ES-I3 (cell line): ENCODE measurements around the gene SCN7A.
"Not testable (repeated sequence)": the region's sequence is repeated elsewhere in the genome, so short reads cannot be mapped to it uniquely, and the experiment has no call there.

Experiments
- H3K36me3 ChIP-seq: 2 replicates; pipeline ENCODE4 v1.6.1; 2013; ENCODE audit warnings: mild to moderate bottlenecking, low read length, control low read depth, moderate library complexity; ENCODE audit not compliant: insufficient read depth
- H3K4me1 ChIP-seq: 2 replicates; pipeline ENCODE4 v1.6.1; 2013; ENCODE audit warnings: mild to moderate bottlenecking, control low read depth, low read length; ENCODE audit not compliant: insufficient read depth
- H3K9ac ChIP-seq: 2 replicates; pipeline ENCODE4 v1.6.1; 2013; ENCODE audit warnings: low read depth, mild to moderate bottlenecking, low read length, moderate library complexity
- H3K9me3 ChIP-seq: 2 replicates; pipeline ENCODE4 v1.6.1; 2013; ENCODE audit warnings: mild to moderate bottlenecking, low read length, moderate library complexity; ENCODE audit not compliant: control insufficient read depth, insufficient read depth

The SCN7A gene

DNA sequence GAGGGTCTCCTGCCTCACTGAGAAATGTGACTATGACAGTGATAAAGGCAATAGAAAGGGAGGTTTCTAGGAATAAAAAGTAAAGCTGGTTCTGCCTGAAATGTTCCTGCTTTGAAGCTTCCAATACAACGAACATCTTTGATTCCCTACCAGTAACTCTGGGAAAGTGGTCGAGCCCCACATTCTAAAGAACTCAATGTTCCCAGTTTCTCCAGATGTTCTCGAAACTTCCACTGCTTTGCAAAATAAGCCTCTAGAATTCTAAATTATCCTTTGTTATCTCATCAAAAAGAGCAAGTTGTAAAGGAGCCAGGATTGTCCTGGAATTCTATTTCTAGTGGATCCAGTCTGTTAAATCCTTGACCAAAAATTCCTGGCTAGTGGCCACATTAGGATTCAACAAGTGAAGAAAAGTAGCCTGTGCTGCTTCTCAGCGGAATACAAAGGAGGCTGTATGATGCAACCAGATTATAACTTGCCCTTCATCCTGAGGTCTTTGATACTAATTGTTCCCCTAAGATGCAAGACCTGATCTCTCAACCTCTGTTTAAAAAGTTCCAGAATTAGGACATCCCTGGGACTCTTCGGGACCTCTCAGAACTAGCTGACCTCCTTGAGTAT, 8.4 kb downstream of the SCN7A start:
- Histone ChIP-seq H3K9me3 (no peaks in the 10 kb centered on the region), H3K36me3 (no peaks in the 10 kb centered on the region)

DNA sequence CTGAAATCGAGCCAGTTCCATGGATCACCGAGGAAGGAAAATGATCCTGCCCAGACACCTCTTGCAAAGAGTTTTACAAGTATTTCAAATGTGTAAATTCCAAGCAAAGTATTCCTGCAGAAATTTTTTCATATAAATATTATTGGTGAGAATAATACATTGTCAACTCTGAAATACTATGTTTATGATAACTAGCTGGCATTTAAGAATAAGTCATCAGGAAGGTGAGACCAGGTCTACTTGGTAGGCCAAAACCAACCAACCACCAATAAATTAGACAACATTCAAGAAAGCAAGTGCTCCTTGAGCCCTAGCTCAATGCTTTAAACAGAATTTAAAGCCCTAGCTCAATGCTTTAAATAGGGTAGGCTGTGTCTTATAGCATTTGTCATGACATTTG, 21.7 kb downstream of the SCN7A start:
- Histone ChIP-seq H3K36me3 (no peaks in the 10 kb centered on the region), H3K9me3 (no peaks in the 10 kb centered on the region), H3K4me1 (no peaks in the 10 kb centered on the region), H3K9ac (no peak overlapping the region)

More for the DNA sequence above, 8.4 kb downstream of the SCN7A start:
- Histone ChIP-seq H3K9ac (no peak overlapping the region), H3K4me1 (no peaks in the 10 kb centered on the region)

DNA sequence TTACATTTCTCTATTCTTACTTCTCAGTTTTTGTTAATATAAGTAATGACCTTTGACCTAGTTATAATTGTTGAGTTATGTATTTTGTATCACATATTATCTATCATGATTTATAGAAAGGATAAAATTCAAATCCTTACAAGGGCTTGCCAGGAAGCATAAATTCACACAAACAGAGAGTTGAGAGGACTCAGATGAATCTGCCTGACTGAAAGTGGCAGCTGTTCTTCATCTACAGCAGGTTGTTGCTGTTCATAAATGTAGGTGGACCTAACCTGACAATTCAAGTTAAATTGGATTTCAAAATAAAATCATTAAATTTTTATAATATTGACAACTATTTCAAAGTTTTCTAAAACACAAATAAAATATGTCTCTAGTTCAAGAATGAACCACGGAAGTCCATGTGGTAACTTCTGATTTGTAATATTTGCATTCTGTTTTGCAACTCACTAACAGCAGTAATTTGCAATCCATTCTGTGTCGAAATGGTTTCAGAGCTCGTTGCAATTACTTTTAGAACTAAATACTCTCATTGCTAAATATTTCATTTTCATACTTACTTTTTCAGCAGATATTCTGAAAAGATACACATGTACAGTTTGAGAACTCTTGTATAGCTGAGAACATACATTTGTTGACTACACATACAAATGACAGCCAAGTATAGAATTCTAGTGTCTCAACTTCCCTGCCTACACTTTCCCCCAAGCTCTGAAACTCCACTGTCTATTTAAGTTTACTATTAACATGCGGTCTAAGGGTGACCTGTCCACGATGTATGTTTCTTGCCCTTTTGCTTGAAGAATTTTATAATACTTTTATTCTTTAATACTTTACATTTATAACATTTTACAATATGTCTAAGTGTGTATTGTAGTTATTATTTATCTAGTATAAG, 25.7 kb downstream of the SCN7A start:
- no peak overlapping the region for H3K9ac ChIP-seq
- no peaks in the 10 kb centered on the region for H3K4me1 ChIP-seq
- no peaks in the 10 kb centered on the region for H3K9me3 ChIP-seq
- H3K36me3 ChIP-seq = no peaks in the 10 kb centered on the region

DNA sequence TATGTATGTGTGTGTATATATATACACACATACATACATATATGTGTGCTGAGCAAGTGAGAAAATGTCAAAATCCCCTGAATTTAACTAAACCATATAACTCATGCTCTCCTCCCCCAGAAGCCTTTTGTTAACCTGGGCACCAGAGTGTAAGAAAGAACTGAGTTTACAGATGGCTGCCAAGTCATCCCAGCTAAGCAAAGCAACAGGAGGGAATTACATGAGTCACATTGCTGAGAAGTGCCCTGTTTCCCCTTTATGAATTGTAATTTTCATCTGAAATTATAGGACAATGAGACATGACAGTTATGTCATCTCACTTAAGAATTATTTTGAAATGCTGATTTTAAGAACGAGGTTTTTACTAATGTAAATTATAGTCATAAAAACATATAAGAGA, 29.9 kb downstream of the SCN7A start:
- no peaks in the 10 kb centered on the region for H3K9me3 ChIP-seq
- H3K4me1 ChIP-seq = no peaks in the 10 kb centered on the region
- no peaks in the 10 kb centered on the region for H3K36me3 ChIP-seq
- H3K9ac ChIP-seq = no peak overlapping the region

DNA sequence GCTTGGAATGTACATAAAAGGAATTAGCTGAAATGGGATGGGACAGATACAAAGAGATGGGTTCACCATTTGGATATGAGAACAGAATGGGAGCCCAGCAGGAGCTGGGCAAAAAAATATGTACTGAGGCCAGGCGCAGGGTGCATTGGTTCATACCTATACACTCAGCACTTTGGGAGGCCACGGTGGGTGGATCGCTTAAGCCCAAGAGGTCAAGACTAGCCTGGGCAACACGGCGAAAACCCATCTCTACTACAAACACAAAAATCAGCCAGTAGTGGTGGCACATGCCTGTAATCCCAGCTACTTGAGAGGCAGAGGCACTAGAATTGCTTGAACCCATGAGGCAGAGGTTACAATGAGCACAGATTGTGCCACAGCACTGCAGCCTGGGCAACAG, 30.4 kb downstream of the SCN7A start:
- H3K4me1 ChIP-seq = no peaks in the 10 kb centered on the region
- H3K36me3 ChIP-seq = no peaks in the 10 kb centered on the region
- H3K9ac ChIP-seq = no peak overlapping the region
- H3K9me3 ChIP-seq = no peaks in the 10 kb centered on the region

DNA sequence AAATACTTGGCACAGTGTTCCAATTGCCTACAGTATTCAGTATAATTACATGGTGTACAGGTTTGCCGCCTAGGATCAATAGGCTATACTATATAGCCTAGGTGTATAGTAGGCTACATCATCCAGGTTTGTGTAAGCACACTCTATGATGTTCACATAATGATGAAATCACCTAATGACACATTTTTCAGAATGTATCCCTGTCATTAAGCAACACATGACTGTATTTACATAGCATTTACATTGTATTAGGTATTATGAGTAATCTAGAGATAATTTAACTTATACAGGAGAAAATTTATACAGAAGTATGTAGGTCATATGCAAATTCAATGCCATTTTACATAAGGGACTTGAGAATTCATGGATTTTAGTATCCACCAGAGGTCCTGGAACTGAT, 35.4 kb downstream of the SCN7A start:
- Histone ChIP-seq H3K9ac (no peak overlapping the region), H3K36me3 (no peaks in the 10 kb centered on the region), H3K4me1 (no peaks in the 10 kb centered on the region), H3K9me3 (no peaks in the 10 kb centered on the region)

DNA sequence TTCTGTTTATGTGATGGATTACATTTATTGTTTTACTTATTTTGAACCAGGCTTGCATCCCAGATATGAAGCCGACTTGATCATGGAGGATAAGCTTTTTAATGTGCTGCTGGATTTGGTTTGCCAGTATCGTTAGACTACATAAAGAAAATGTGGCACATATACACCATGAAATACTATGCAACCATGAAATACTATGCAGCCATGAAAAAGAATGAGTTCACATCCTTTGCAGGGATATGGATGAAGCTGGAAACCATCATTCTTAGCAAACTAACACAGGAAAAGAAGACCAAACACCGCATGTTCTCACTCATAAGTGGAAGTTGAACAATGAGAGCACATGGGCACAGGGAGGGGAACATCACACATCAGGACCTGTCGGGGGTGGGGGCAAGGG, 38.2 kb downstream of the SCN7A start:
- H3K9ac ChIP-seq, H3K36me3 ChIP-seq, H3K4me1 ChIP-seq, H3K9me3 ChIP-seq: not testable (repeated sequence)

DNA sequence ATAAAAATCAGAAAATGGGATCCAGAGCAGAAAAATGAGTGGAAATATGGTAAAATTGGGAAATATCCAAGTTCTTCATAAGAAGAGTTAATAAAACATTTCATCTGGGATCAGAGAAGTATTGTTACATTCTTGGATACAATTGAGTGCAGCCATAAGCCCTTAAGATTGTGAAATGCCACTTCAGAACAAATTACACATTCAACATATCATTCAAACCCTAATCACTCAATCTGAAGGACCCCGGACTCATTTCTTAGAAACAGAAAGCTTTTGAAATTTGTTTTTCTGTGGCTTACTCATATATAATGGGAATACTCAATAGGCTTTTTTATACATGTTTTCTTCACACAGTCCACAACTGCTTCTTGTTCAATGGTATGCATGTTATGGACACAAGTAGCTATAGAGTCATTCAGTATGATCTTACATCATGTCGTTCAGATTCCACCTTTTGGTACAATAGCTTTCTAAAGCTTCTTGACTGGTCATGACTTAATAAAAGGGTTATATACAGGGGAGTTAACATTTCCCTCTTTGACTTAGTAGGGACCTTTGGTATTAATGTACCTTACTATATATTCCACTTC, 39.9 kb downstream of the SCN7A start:
- Histone ChIP-seq H3K4me1 (no peaks in the 10 kb centered on the region), H3K9me3 (no peaks in the 10 kb centered on the region), H3K36me3 (no peaks in the 10 kb centered on the region), H3K9ac (no peak overlapping the region)

DNA sequence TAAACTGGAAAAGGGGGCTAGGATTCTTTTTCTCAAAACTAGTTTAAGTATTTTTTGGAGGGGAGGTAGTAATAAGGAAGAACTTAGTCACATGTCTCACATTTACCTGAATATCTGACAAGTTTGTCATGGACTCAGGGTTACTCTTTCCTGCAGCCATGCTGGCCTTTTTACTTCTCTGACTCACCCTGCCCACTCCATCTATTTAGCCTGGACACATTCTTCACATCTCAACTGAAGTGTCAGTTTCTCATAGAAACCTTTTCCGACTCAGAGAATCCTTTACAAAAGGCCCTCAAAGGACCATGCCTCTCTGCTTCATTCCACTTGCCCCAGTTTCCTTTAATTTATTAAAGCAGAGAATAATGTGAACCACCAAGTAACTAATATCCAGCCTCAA, 42.6 kb downstream of the SCN7A start:
- no peaks in the 10 kb centered on the region for H3K9me3 ChIP-seq
- H3K36me3 ChIP-seq = no peaks in the 10 kb centered on the region
- H3K9ac ChIP-seq = no peak overlapping the region
- no peaks in the 10 kb centered on the region for H3K4me1 ChIP-seq

DNA sequence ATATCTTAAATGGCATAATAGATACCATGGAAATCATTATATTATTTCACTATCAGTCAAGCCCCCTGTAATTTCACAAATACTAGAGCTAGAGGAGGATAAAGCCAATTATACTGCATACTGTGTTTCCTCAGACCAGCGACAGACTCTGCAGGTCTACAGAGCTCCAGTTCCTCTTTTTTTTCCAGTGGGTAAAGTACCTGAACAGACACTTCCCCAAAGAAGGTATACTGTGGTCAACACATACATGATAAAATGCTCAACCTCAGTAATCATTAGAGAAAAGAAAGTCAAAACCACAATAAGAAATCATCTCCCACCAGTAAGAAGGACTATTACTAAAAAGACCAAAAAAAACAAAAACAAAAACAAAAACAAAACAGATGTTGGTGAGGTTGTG, 44.6 kb downstream of the SCN7A start:
- Histone ChIP-seq H3K9ac (no peak overlapping the region), H3K9me3 (no peaks in the 10 kb centered on the region), H3K36me3 (no peaks in the 10 kb centered on the region), H3K4me1 (no peaks in the 10 kb centered on the region)

DNA sequence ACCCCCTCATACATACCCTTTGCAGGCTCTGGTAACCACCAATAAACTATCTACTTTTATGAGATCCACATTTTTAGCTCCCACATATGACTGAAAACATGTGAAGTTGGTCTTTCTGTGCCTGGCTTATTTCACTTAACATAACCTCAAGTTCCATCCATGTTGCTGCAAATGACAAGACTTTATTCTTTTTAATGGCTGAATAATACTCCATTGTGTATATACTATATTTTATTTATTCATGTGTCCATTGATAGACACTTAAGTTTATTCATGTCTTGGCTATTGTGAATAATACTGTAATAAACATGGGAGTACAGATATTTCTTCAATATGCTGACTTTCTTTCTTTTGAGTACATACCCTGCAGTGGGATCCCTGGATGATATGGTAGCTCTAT, 45.9 kb downstream of the SCN7A start:
- H3K36me3 ChIP-seq = no peaks in the 10 kb centered on the region
- H3K9ac ChIP-seq = no peak overlapping the region
- H3K4me1 ChIP-seq = no peaks in the 10 kb centered on the region
- H3K9me3 ChIP-seq = no peaks in the 10 kb centered on the region

DNA sequence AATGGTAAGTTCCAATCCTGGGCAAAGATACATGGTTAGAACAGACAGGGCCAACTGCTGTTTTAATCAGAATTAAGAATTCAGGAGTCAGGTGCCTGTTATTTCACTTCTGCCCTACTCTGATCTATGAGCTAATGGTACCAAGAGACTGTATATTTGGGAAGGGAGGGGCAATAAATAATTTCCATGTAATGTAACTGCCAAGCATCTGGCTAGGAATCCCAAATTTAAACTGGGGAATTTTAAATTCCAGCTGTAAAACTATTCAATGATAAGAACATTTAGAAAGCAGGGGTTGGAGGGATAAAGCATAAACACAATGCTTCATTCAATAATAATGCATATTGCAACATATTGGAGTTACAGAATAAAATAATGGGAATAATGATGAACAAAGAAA, 49.7 kb downstream of the SCN7A start:
- no peaks in the 10 kb centered on the region for H3K9me3 ChIP-seq
- H3K9ac ChIP-seq = no peak overlapping the region
- no peaks in the 10 kb centered on the region for H3K4me1 ChIP-seq
- no peaks in the 10 kb centered on the region for H3K36me3 ChIP-seq

DNA sequence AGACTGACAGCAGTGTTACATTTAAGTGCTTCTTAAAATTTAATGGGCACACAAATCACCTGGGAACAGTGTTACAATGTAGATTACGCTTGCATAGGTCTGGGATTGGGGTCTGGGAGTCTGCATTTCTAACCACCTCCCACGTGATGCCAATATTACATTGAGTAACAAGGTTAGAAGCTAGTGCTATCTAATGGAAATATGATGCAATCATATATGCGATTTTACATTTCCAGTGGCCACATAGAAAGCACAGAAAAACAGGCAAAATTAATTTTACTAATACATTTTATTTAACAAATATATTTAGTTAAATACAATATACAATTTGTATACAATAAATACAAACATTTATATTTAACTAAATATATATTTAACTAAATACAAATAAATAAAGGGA, 53.7 kb downstream of the SCN7A start:
- no peaks in the 10 kb centered on the region for H3K4me1 ChIP-seq
- H3K36me3 ChIP-seq = no peaks in the 10 kb centered on the region
- H3K9ac ChIP-seq = no peak overlapping the region
- H3K9me3 ChIP-seq = no peaks in the 10 kb centered on the region

DNA sequence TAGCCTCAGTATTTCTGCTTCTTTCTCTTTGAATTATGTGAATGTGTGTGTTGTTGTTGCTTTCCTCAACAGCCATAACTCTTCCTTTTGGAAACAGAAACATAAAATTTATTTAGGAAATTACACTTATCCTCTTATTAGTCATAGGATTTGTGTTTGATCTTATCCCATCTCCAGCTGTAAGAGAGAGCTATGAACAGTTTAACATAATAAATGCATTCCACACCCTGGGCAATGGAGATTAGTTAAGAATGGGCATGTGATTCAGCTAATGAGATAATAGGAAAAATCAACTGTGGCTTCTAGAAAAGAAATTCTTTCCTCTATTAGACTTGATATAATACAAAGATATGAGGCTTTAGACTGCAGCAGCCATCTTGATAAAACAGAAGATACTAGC, 55.0 kb downstream of the SCN7A start:
- no peak overlapping the region for H3K9ac ChIP-seq
- H3K36me3 ChIP-seq = no peaks in the 10 kb centered on the region
- H3K4me1 ChIP-seq = no peaks in the 10 kb centered on the region
- no peaks in the 10 kb centered on the region for H3K9me3 ChIP-seq

DNA sequence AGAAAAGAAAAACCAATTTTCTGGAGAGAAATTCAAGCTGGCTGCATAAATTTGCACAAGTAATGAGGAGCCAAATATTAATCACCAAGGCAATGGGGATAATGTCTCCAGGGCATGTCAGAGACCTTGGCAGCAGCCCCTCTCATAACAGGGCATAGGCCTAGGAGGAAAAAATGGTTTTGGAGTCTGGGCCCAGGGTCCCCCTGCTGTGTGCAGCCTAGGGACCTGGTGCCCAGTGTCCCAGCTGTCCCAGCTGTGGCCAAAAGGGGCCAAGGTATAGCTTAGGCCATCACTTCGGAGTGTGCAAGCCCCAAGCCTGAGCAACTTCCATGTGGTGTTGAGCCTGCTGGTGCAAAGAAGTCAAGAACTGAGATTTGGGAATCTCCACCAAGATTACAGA, 57.1 kb downstream of the SCN7A start:
- H3K9ac ChIP-seq = no peak overlapping the region
- no peaks in the 10 kb centered on the region for H3K9me3 ChIP-seq
- H3K4me1 ChIP-seq = no peaks in the 10 kb centered on the region
- H3K36me3 ChIP-seq = no peaks in the 10 kb centered on the region
